ENCODE data around the gene ARMC12.
"Not testable (repeated sequence)": the region's sequence is repeated elsewhere in the genome, so short reads cannot be mapped to it uniquely, and the experiment has no call there.

ARMC12 gene

GRCh38 chr6:35719404-35719829, 17.4 kb upstream of the ARMC12 start:
- no peak for DNase-seq

- no peak for DNase-seq
These were observed 16.8 kb upstream of the ARMC12 start for GRCh38 chr6:35719830-35720733.

- no peak for DNase-seq
These were observed 14.6 kb upstream of the ARMC12 start for GRCh38 chr6:35722121-35722761.

GRCh38 chr6:35723587-35723986, 13.2 kb upstream of the ARMC12 start:
- DNase-seq = no peak

GRCh38 chr6:35724059-35724458, 12.8 kb upstream of the ARMC12 start:
- DNase-seq = no peak

GRCh38 chr6:35724471-35724870, 12.4 kb upstream of the ARMC12 start:
- DNase-seq = no peak

- no peak for DNase-seq
These were observed 11.6 kb upstream of the ARMC12 start for GRCh38 chr6:35725081-35725708.

- no peak for DNase-seq
These were observed 11.0 kb upstream of the ARMC12 start for GRCh38 chr6:35725721-35726438.

- DNase-seq = no peak
These were observed 9.4 kb upstream of the ARMC12 start for GRCh38 chr6:35727231-35727934.

GRCh38 chr6:35727935-35728682, 8.7 kb upstream of the ARMC12 start:
- DNase-seq = no peak

- no peak for DNase-seq
These were observed 7.9 kb upstream of the ARMC12 start for GRCh38 chr6:35728683-35729678.

GRCh38 chr6:35729722-35730121, 7.1 kb upstream of the ARMC12 start:
- DNase-seq = no peak

GRCh38 chr6:35730745-35731413, 6.0 kb upstream of the ARMC12 start:
- DNase-seq = no peak

GRCh38 chr6:35731414-35731735, 5.5 kb upstream of the ARMC12 start:
- DNase-seq = no peak

GRCh38 chr6:35731736-35732532, 4.9 kb upstream of the ARMC12 start:
- no peak for DNase-seq

GRCh38 chr6:35733633-35734032, 3.2 kb upstream of the ARMC12 start:
- DNase-seq = no peak

GRCh38 chr6:35734319-35734718, 2.5 kb upstream of the ARMC12 start:
- not testable (repeated sequence) for DNase-seq

GRCh38 chr6:35735452-35735851, 1.4 kb upstream of the ARMC12 start:
- no peak for DNase-seq

- no peak for DNase-seq
These were observed 458 bp upstream of the ARMC12 start for GRCh38 chr6:35736253-35736894.
